HG02870 (cell line): ENCODE data around the gene STAT5B.

Experiments
- ATAC-seq: cut with Tn5 transposase; IDR thresholded peaks from one replicate; pipeline ENCODE4 v1.9.1; 2021; ENCODE audit warnings: mild to moderate bottlenecking, moderate library complexity; ENCODE audit not compliant: unreplicated experiment

The STAT5B gene

GRCh38 chr17:42286411-42287221, 10.4 kb upstream of the STAT5B start:
- ATAC-seq, result no peak

GRCh38 chr17:42285346-42286050, 9.3 kb upstream of the STAT5B start:
- ATAC-seq, result no peak

GRCh38 chr17:42284566-42284965, 8.4 kb upstream of the STAT5B start:
- ATAC-seq, result no peak

- no peak for ATAC-seq
Measured at GRCh38 chr17:42284024-42284369, 7.8 kb upstream of the STAT5B start.

GRCh38 chr17:42283241-42284023, 7.2 kb upstream of the STAT5B start:
- no peak for ATAC-seq

- ATAC-seq, result no peak
Measured at GRCh38 chr17:42282478-42283080, 6.4 kb upstream of the STAT5B start.

GRCh38 chr17:42281571-42282096, 5.4 kb upstream of the STAT5B start:
- ATAC-seq, result no peak

- ATAC-seq, result no peak
Measured at GRCh38 chr17:42279776-42280630, 3.8 kb upstream of the STAT5B start.

- no peak for ATAC-seq
Measured at GRCh38 chr17:42277342-42277712, 1.1 kb upstream of the STAT5B start.

GRCh38 chr17:42276609-42277341, 584 bp upstream of the STAT5B start:
- no peak for ATAC-seq

- ATAC-seq, result no peak
Measured at GRCh38 chr17:42275527-42276358, 448 bp downstream of the STAT5B start.

GRCh38 chr17:42274812-42275526, 1.2 kb downstream of the STAT5B start:
- ATAC-seq, result no peak

GRCh38 chr17:42274253-42274542, 2.0 kb downstream of the STAT5B start:
- no peak for ATAC-seq

GRCh38 chr17:42273474-42274252, 2.5 kb downstream of the STAT5B start:
- no peak for ATAC-seq

- no peak for ATAC-seq
Measured at GRCh38 chr17:42272162-42272907, 3.9 kb downstream of the STAT5B start.

GRCh38 chr17:42271779-42272035, 4.5 kb downstream of the STAT5B start:
- ATAC-seq, result no peak
